Measurements from ENCODE around the gene CNTNAP4.

The CNTNAP4 gene

GRCh38 chr16:76583466-76583865 is 306.3 kb downstream of the CNTNAP4 start:
- TF ChIP-seq, protein P1, sequence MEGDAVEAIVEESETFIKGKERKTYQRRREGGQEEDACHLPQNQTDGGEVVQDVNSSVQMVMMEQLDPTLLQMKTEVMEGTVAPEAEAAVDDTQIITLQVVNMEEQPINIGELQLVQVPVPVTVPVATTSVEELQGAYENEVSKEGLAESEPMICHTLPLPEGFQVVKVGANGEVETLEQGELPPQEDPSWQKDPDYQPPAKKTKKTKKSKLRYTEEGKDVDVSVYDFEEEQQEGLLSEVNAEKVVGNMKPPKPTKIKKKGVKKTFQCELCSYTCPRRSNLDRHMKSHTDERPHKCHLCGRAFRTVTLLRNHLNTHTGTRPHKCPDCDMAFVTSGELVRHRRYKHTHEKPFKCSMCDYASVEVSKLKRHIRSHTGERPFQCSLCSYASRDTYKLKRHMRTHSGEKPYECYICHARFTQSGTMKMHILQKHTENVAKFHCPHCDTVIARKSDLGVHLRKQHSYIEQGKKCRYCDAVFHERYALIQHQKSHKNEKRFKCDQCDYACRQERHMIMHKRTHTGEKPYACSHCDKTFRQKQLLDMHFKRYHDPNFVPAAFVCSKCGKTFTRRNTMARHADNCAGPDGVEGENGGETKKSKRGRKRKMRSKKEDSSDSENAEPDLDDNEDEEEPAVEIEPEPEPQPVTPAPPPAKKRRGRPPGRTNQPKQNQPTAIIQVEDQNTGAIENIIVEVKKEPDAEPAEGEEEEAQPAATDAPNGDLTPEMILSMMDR (IDR thresholded peaks at IDR 0.05; ENCODE audit: extremely low read depth, missing control alignments): no peak
- DNase-seq (ENCODE audit: low spot score): no peak

DNA sequence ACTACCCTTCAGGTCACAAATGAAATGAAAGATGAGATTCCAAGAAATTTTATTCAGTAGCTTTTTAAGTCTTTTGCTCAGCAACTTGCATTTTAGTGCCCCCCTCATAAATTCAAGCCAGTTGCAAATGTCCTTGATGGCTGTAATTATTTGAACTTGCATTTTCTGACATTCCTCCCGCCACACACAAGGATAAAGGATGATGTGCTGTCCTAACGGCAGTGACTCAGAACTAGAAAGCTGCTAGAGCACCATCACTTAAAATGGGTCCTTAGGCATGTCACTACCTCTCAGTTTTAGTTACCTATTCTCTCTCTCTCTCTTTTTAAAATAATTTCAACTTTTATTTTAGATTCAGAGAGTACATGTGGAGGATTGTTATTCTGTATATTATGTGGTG is 306.7 kb downstream of the CNTNAP4 start:
- TF ChIP-seq, protein P1 (IDR thresholded peaks at IDR 0.05; ENCODE audit: extremely low read depth, missing control alignments): no peak
- DNase-seq (ENCODE audit: low spot score): no peak

DNA sequence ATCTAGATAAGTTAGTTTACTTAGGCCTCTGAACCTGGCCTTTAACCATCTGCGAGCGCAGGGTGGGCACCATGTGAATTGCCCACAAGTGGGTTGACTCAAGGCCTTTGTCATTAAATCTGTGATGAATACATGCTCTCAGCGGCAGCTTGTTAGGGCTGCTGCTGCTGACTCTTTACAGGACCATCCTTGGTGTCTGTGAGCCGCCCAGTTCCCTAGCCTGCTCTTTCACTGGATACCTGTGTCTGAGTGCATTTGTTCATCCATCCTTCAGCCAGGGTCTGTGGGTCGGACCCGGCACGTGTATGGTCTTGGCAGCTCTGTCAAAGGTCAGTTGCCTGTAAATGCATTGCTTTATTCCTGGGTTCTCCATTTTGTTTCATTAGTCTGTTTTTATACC is 321.3 kb downstream of the CNTNAP4 start:
- TF ChIP-seq, protein P1 (IDR thresholded peaks at IDR 0.05; ENCODE audit: extremely low read depth, missing control alignments): no peak
- no peak for DNase-seq (ENCODE audit: low spot score)

- DNase-seq (ENCODE audit: low spot score): no peak
- TF ChIP-seq, protein P1 (IDR thresholded peaks at IDR 0.05; ENCODE audit: extremely low read depth, missing control alignments): no peak
Measured at GRCh38 chr16:76607317-76607716, 330.1 kb downstream of the CNTNAP4 start.
